Neuronal stem cell (in vitro differentiated cells): Measurements from ENCODE around the gene TMEM132C.

ENCODE experiments used
- DNase-seq: peaks from one replicate; pipeline ENCODE4 v3.0.0-alpha.2; 2013; ENCODE audit warnings: low spot score
- H2AFZ ChIP-seq: one replicate; pipeline ENCODE4 v1.6.1; 2013; ENCODE audit warnings: mild to moderate bottlenecking, low read length, inconsistent platforms
- H2AK5ac ChIP-seq: 2 replicates; pipeline ENCODE4 v1.6.1; 2013; ENCODE audit warnings: low read depth, mild to moderate bottlenecking, inconsistent platforms, low read length, moderate library complexity, mixed read lengths
- H2BK120ac ChIP-seq: 2 replicates; pipeline ENCODE4 v1.6.1; 2013; ENCODE audit warnings: low read depth, mild to moderate bottlenecking, inconsistent platforms, low read length, moderate library complexity, mixed read lengths
- H2BK12ac ChIP-seq: one replicate; pipeline ENCODE4 v1.6.1; 2013; ENCODE audit warnings: low read length, inconsistent platforms
- H2BK15ac ChIP-seq: 2 replicates; pipeline ENCODE4 v1.6.1; 2013; ENCODE audit warnings: mild to moderate bottlenecking, low read length, inconsistent platforms, mixed read lengths
- H2BK5ac ChIP-seq: one replicate; pipeline ENCODE4 v1.6.1; 2013; ENCODE audit warnings: inconsistent platforms, mild to moderate bottlenecking, low read length, moderate library complexity
- H3K14ac ChIP-seq: one replicate; pipeline ENCODE4 v1.6.1; 2013; ENCODE audit warnings: low read length, inconsistent platforms
- H3K18ac ChIP-seq: 2 replicates; pipeline ENCODE4 v1.6.1; 2013; ENCODE audit warnings: low read length, inconsistent platforms
- H3K23ac ChIP-seq: 2 replicates; pipeline ENCODE4 v1.6.1; 2013; ENCODE audit warnings: low read depth, mild to moderate bottlenecking, mixed read lengths, low read length, inconsistent platforms; ENCODE audit not compliant: poor library complexity
- H3K27ac ChIP-seq: replicated peaks from 3 replicates; pipeline ENCODE4 v1.5.1; 2013; ENCODE audit warnings: low read length, inconsistent platforms
- H3K27me3 ChIP-seq, 3 experiments: 2 replicates each; pipeline ENCODE4 v1.6.1; 2013; ENCODE audit warnings: low read length in 3 of 3, mild to moderate bottlenecking in 2 of 3, inconsistent platforms in 1 of 3, low read depth in 1 of 3, mixed read lengths in 1 of 3, moderate library complexity in 1 of 3; ENCODE audit not compliant: control insufficient read depth in 3 of 3, insufficient read depth in 3 of 3
- H3K36me3 ChIP-seq, 2 donors: replicated peaks in 1 of 2; 2 replicates each; pipeline ENCODE4 v1.6.1; 2013; ENCODE audit warnings: low read length in 2 of 2; ENCODE audit not compliant: control insufficient read depth in 2 of 2, insufficient read depth in 2 of 2
- H3K4ac ChIP-seq: 2 replicates; pipeline ENCODE4 v1.6.1; 2013; ENCODE audit warnings: inconsistent platforms, mild to moderate bottlenecking, low read length, moderate library complexity
- H3K4me1 ChIP-seq, 2 donors: 1 replicate in 1 of 2; 2 replicates in 1 of 2; pipeline ENCODE4 v1.6.1; 2013; ENCODE audit warnings: low read length in 2 of 2, low read depth in 1 of 2; ENCODE audit not compliant: control insufficient read depth in 2 of 2, insufficient read depth in 1 of 2
- H3K4me2 ChIP-seq: one replicate; pipeline ENCODE4 v1.6.1; 2013; ENCODE audit warnings: mild to moderate bottlenecking, low read length, inconsistent platforms; ENCODE audit not compliant: insufficient read depth, poor library complexity, severe bottlenecking
- H3K4me3 ChIP-seq, 2 donors: 2 replicates each; pipeline ENCODE4 v1.5.1; 2013; ENCODE audit warnings: low read length in 2 of 2, mild to moderate bottlenecking in 2 of 2, inconsistent platforms in 1 of 2, moderate library complexity in 1 of 2
- H3K79me1 ChIP-seq: one replicate; pipeline ENCODE4 v1.6.1; 2013; ENCODE audit warnings: low read depth, mild to moderate bottlenecking, inconsistent platforms, low read length, moderate library complexity
- H3K9ac ChIP-seq: one replicate; pipeline ENCODE4 v1.6.1; 2013; ENCODE audit warnings: mild to moderate bottlenecking, low read depth, low read length, inconsistent platforms; ENCODE audit not compliant: poor library complexity
- H3K9me3 ChIP-seq, 2 donors: replicated peaks in 1 of 2; 2 replicates each; pipeline versions ENCODE3 to v1.6.1; 2013; ENCODE audit warnings: low read length in 2 of 2, mild to moderate bottlenecking in 2 of 2, inconsistent platforms in 1 of 2, low read depth in 1 of 2, mixed read lengths in 1 of 2, moderate library complexity in 1 of 2; ENCODE audit not compliant: control insufficient read depth in 2 of 2, insufficient read depth in 1 of 2
- H4K8ac ChIP-seq: one replicate; pipeline ENCODE4 v1.6.1; 2013; ENCODE audit warnings: low read depth, mild to moderate bottlenecking, inconsistent platforms, low read length, moderate library complexity
- H4K91ac ChIP-seq: one replicate; pipeline ENCODE4 v1.6.1; 2013; ENCODE audit warnings: low read length, low read depth, mild to moderate bottlenecking, inconsistent platforms; ENCODE audit not compliant: poor library complexity
- WGBS, 2 donors: extraction: QIAGEN DNeasy Blood & Tissue Kit; methylation state at CpG; one replicate each; pipeline ENCODE4 v1.1.7; 2013; ENCODE audit warnings: missing lambda C conversion rate in 2 of 2, mixed read lengths in 1 of 2; ENCODE audit not compliant: insufficient read length in 2 of 2, insufficient replicate concordance in 1 of 2; ENCODE audit errors: extremely low coverage in 2 of 2; 5-methylcytosine and 5-hydroxymethylcytosine counted together

The TMEM132C gene

GRCh38 chr12:128471491-128471890, 204.5 kb downstream of the TMEM132C start:
- H3K9me3 ChIP-seq = peaks cover 0 to 3% of the 10 kb centered on the region in 2 donors
- no peak overlapping the region for H4K91ac ChIP-seq
- H3K27me3 ChIP-seq = no peaks in the 10 kb centered on the region
- H2AK5ac ChIP-seq = no peak overlapping the region
- no CpG with 5 or more reads among the region's 2 CpGs for WGBS, 2 donors
- peaks cover 4 to 5% of the 10 kb centered on the region in 2 donors for H3K4me1 ChIP-seq
- H2AFZ ChIP-seq = no peak overlapping the region
- H3K27ac ChIP-seq = no peak overlapping the region
- no peaks in the 10 kb centered on the region for H3K79me1 ChIP-seq
- no peak overlapping the region for H3K18ac ChIP-seq
- H2BK12ac ChIP-seq = no peak overlapping the region
- no peak overlapping the region for H2BK15ac ChIP-seq
- no peak overlapping the region for H3K4ac ChIP-seq
- H4K8ac ChIP-seq = no peak overlapping the region
- H3K4me3 ChIP-seq = no peak overlapping the region
- no peak overlapping the region for H3K4me2 ChIP-seq
- no peak overlapping the region for H2BK5ac ChIP-seq
- no peak overlapping the region for H3K14ac ChIP-seq
- H2BK120ac ChIP-seq = no peak overlapping the region
- no peak overlapping the region for H3K9ac ChIP-seq
- H3K23ac ChIP-seq = no peak overlapping the region
- no peak for DNase-seq
- no peaks in the 10 kb centered on the region for H3K36me3 ChIP-seq

GRCh38 chr12:128474916-128475315, 207.9 kb downstream of the TMEM132C start:
- no peak for DNase-seq
- Histone ChIP-seq H2BK15ac (no peak overlapping the region), H2BK12ac (no peak overlapping the region), H3K27me3 (no peaks in the 10 kb centered on the region), H3K4me2 (no peak overlapping the region), H3K4me3 (no peak overlapping the region), H2AFZ (no peak overlapping the region), H2BK5ac (no peak overlapping the region), H3K23ac (no peak overlapping the region), H3K9ac (no peak overlapping the region), H4K8ac (no peak overlapping the region), H3K27ac (no peak overlapping the region), H3K4ac (no peak overlapping the region), H4K91ac (no peak overlapping the region), H3K14ac (no peak overlapping the region), H3K4me1 (peaks cover 7 to 11% of the 10 kb centered on the region in 2 donors), H3K36me3 (no peaks in the 10 kb centered on the region), H3K9me3 (peaks cover 0 to 3% of the 10 kb centered on the region in 2 donors), H3K18ac (no peak overlapping the region), H2AK5ac (no peak overlapping the region), H3K79me1 (no peaks in the 10 kb centered on the region), H2BK120ac (no peak overlapping the region)
- WGBS, 2 donors = no CpG with 5 or more reads among the region's 10 CpGs

DNA sequence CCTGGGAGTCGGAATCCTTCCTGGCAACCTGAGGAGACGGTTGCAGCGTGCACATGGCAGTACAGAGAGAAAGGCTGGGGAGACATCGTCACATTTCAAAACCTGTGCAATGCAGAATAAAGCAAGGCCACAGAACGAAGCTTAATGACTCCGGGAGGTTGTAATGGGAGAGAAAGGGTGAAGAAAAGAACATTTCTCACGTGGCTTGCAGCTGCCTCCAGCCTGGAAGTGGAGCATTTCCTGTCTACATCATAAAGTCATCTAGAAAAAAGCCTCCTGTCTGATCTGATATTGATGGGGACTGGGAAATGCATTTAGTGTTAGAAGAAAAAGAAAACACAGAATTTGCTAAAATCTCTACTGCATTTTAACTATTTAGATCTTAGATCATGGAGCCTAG, 209.3 kb downstream of the TMEM132C start:
- H2BK15ac ChIP-seq = no peak overlapping the region
- H3K4ac ChIP-seq = no peak overlapping the region
- H2AK5ac ChIP-seq = no peak overlapping the region
- H3K27ac ChIP-seq = no peak overlapping the region
- no peak overlapping the region for H3K4me3 ChIP-seq
- H2BK120ac ChIP-seq = no peak overlapping the region
- H3K27me3 ChIP-seq = no peaks in the 10 kb centered on the region
- no peak overlapping the region for H4K91ac ChIP-seq
- H3K14ac ChIP-seq = no peak overlapping the region
- H3K9ac ChIP-seq = no peak overlapping the region
- H4K8ac ChIP-seq = no peak overlapping the region
- no peaks in the 10 kb centered on the region for H3K79me1 ChIP-seq
- H3K4me2 ChIP-seq = no peak overlapping the region
- no CpG with 5 or more reads among the region's 7 CpGs for WGBS, 2 donors
- H3K9me3 ChIP-seq = peaks cover 0 to 3% of the 10 kb centered on the region in 2 donors
- H3K36me3 ChIP-seq = no peaks in the 10 kb centered on the region
- DNase-seq = no peak
- H3K18ac ChIP-seq = no peak overlapping the region
- peaks cover 7 to 11% of the 10 kb centered on the region in 2 donors for H3K4me1 ChIP-seq
- no peak overlapping the region for H2BK5ac ChIP-seq
- no peak overlapping the region for H3K23ac ChIP-seq
- no peak overlapping the region for H2BK12ac ChIP-seq
- H2AFZ ChIP-seq = no peak overlapping the region

DNA sequence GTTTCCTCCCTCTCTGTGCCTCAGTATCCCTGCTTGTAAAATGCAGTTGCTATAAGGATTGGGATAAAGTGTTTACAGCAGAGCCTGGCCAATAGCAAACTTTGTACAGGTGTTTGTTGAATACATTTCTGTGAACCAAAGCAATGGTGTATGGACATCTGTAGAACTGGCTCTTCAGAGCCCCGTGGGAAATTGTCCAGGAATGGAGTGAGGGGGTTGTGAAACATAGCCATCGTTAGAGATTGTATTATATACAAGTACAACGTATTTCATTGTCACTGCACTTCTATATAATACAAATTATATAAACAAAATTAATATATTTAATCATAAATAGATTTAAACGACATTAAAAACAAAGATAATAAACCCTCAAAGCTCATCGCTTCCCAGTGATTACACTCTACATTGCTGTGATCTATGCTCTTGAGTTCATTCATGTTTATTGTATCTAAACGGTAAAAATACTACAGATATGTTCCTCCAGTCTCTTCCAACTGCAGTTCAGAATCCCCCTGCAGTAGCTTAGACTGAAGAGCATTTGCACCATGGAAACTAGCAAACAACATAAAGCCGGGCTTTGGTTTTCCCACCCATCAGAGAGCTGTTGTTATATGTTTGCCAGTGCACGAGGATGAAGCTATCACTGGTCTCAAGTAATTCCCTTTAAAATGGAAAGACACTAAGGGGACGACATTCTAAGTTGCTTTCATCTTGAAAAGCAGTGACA, 216.7 kb downstream of the TMEM132C start:
- Histone ChIP-seq H3K4ac (no peak overlapping the region), H3K9ac (no peak overlapping the region), H3K79me1 (no peaks in the 10 kb centered on the region), H3K27me3 (no peaks in the 10 kb centered on the region), H4K8ac (no peak overlapping the region), H3K23ac (no peak overlapping the region), H3K14ac (no peak overlapping the region), H3K18ac (no peak overlapping the region), H2BK5ac (no peak overlapping the region), H4K91ac (no peak overlapping the region), H2AFZ (no peak overlapping the region), H2BK12ac (no peak overlapping the region), H2BK120ac (no peak overlapping the region), H3K4me3 (no peak overlapping the region), H3K9me3 (no peaks in the 10 kb centered on the region), H3K27ac (no peak overlapping the region), H2AK5ac (no peak overlapping the region), H3K4me1 (peaks cover 0 to 17% of the 10 kb centered on the region in 2 donors), H3K36me3 (no peaks in the 10 kb centered on the region), H3K4me2 (no peak overlapping the region), H2BK15ac (no peak overlapping the region)
- no CpG with 5 or more reads among the region's 9 CpGs for WGBS, 2 donors
- DNase-seq = no peak
